Chondrocyte (in vitro differentiated cells): ENCODE measurements around the gene GSE1. TPM values are rescaled to one million over a fixed set of nuclear protein-coding genes. Genes with fewer than 3 reads are reported as not detected.

Experiments used
- DNase-seq: peaks from one replicate; pipeline ENCODE4 v3.0.0; 2021; ENCODE audit warnings: mixed read lengths, low spot score
- H3K27ac Mint-ChIP-seq: one replicate; pipeline ENCODE4 v1.8.0; 2021; ENCODE audit warnings: mild to moderate bottlenecking, moderate library complexity, mixed read lengths; ENCODE audit not compliant: unreplicated experiment
- H3K27me3 Mint-ChIP-seq: 2 replicates; pipeline ENCODE4 v1.8.0; 2021; ENCODE audit warnings: low read depth, mixed read lengths
- H3K36me3 Mint-ChIP-seq: 2 replicates; pipeline ENCODE4 v1.8.0; 2021; ENCODE audit warnings: low read depth, mixed read lengths
- H3K4me1 Mint-ChIP-seq: 2 replicates; pipeline ENCODE4 v1.8.0; 2021; ENCODE audit warnings: low read depth, mild to moderate bottlenecking, mixed read lengths
- H3K4me3 Mint-ChIP-seq: one replicate; pipeline ENCODE4 v1.8.0; 2021; ENCODE audit warnings: mild to moderate bottlenecking, moderate library complexity, mixed read lengths; ENCODE audit not compliant: unreplicated experiment
- H3K9me3 Mint-ChIP-seq: 2 replicates; pipeline ENCODE4 v1.8.0; 2021; ENCODE audit warnings: low read depth, mixed read lengths
- CTCF ChIP-seq: fragments of 200-600 bp; sonication (generic); IDR thresholded peaks from 2 replicates; pipeline ENCODE4 v1.5.0; 2021; ENCODE audit warnings: antibody characterized with exemption, mild to moderate bottlenecking, moderate library complexity
- total RNA-seq: library from RNA; stranded (reverse); gene quantifications from 3 replicates; pipeline ENCODE4 v1.2.1, GENCODE V29; 2021

The GSE1 gene
- total RNA-seq, 1 donor from 2014 or later = 22.6 TPM

DNA sequence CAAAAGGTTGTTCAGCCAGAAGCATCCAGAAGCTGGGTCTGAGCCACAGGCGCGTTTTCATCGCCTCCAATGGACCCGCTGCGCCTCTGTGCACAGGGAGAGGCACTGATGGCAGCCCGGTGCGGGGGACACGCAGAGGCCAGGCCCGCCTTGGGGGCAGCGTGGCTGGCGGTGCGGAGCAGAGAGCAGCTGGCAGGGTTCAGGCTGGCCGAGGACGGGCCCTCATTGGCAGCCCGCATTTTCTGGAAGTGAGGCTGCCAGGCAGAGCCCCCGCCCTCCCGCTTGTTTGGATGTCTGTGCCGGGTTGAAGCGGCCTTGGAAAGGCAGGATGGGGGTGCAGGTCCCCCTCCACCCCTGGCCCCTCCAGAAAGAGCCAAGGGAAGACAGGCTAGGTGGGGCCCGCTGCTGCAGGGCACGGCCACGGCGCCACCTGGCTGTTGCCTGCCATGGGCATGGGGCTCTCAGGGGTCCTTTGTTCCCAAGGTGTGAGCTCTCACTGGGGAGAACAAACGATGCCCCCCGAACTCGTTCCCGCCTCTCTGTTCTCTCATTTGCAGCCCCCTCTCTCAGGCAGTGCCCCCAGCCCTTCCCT lies 18.8 kb downstream of the GSE1 start:
- TF ChIP-seq CTCF = peak; percentile 46
- Mint-ChIP-seq H3K4me3 (no peak overlapping the region), H3K4me1 (no peaks in the 10 kb centered on the region), H3K27me3 (no peaks in the 10 kb centered on the region), H3K36me3 (peaks cover 6% of the 10 kb centered on the region), H3K27ac (no peak overlapping the region), H3K9me3 (peaks cover 8% of the 10 kb centered on the region)
- DNase-seq = no peak

GRCh38 chr16:85632709-85633437 lies 19.8 kb downstream of the GSE1 start:
- no peaks in the 10 kb centered on the region for H3K27me3 Mint-ChIP-seq
- H3K4me1 Mint-ChIP-seq = peaks cover under 1% of the 10 kb centered on the region
- no peak for TF ChIP-seq CTCF

GRCh38 chr16:85633438-85633743 lies 20.3 kb downstream of the GSE1 start:
- Mint-ChIP-seq H3K27ac (no peak overlapping the region), H3K9me3 (peaks cover 8% of the 10 kb centered on the region), H3K36me3 (peaks cover 6% of the 10 kb centered on the region), H3K27me3 (no peaks in the 10 kb centered on the region), H3K4me1 (peaks cover 3% of the 10 kb centered on the region), H3K4me3 (no peak overlapping the region)
- no peak for TF ChIP-seq CTCF
- no peak for DNase-seq

More at GRCh38 chr16:85632709-85633437, 19.8 kb downstream of the GSE1 start:
- DNase-seq = no peak
- Mint-ChIP-seq H3K27ac (no peak overlapping the region), H3K4me3 (no peak overlapping the region), H3K9me3 (peaks cover 8% of the 10 kb centered on the region), H3K36me3 (peaks cover 6% of the 10 kb centered on the region)

DNA sequence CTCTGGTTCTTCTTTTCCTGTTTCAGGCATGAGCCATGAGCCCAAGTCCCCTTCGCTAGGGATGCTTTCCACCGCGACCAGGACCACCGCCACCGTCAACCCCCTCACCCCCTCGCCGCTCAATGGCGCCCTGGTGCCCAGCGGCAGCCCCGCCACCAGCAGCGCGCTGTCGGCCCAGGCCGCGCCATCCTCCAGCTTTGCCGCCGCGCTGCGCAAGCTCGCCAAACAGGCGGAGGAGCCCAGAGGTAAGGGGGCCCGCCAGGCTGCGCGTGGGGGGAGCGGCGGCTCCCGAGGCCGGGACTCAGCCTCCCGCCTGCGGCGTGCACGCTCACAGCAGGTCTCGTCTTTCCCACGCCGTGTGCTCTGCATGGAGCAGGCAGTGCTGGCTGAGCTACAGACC lies 20.8 kb downstream of the GSE1 start:
- DNase-seq = no peak
- no peak for TF ChIP-seq CTCF
- no peaks in the 10 kb centered on the region for H3K27me3 Mint-ChIP-seq
- H3K36me3 Mint-ChIP-seq = peaks cover 6% of the 10 kb centered on the region
- no peak overlapping the region for H3K27ac Mint-ChIP-seq
- peaks cover 8% of the 10 kb centered on the region for H3K9me3 Mint-ChIP-seq
- H3K4me3 Mint-ChIP-seq = no peak overlapping the region
- peaks cover 3% of the 10 kb centered on the region for H3K4me1 Mint-ChIP-seq

GRCh38 chr16:85634747-85635544 lies 21.8 kb downstream of the GSE1 start:
- Mint-ChIP-seq H3K4me1 (peaks cover 3% of the 10 kb centered on the region), H3K27ac (no peak overlapping the region), H3K27me3 (no peaks in the 10 kb centered on the region), H3K36me3 (no peaks in the 10 kb centered on the region), H3K9me3 (peaks cover 2% of the 10 kb centered on the region), H3K4me3 (no peak overlapping the region)
- no peak for DNase-seq
- TF ChIP-seq CTCF = peak; percentile 41
